Measurements from ENCODE around the gene KAT14.
"Not testable (repeated sequence)": the region's sequence is repeated elsewhere in the genome, so short reads cannot be mapped to it uniquely, and the experiment has no call there.

The KAT14 gene

GRCh38 chr20:18224968-18225568, 87.4 kb downstream of the KAT14 start:
- DNase-seq: no peak

- DNase-seq: no peak
These were observed 88.0 kb downstream of the KAT14 start for GRCh38 chr20:18225632-18226031.

GRCh38 chr20:18226741-18227140, 89.1 kb downstream of the KAT14 start:
- DNase-seq: not testable (repeated sequence)

- DNase-seq: no peak
These were observed 95.8 kb downstream of the KAT14 start for GRCh38 chr20:18233408-18233943.
